HCT116 (cell line): ENCODE results near the gene DRD4. TPM values are rescaled to one million over a fixed set of nuclear protein-coding genes. Genes with fewer than 3 reads are reported as not detected.

Source experiments
- ATAC-seq: fragments of 200-7000 bp; cut with Tn5 transposase; 2 replicates; pipeline ENCODE4 v1.9.1; 2020; ENCODE audit warnings: mild to moderate bottlenecking, moderate library complexity
- BruUV-seq: library from RNA; stranded (reverse); fragments of 400-500 nt; replicated peaks from 2 replicates; lab custom pipeline; 2021; lab: Mats Ljungman, UMichigan
- CTCF ChIA-PET: fragments of 300-600 bp; sonication (Branson Sonifier 250); formaldehyde crosslinking; loops from one replicate; lab custom pipeline; 2021; ENCODE audit warnings: antibody characterized with exemption; lab: Charles Lee
- POLR2A ChIA-PET: fragments of 300-600, 350-600 bp; sonication (Branson Sonifier 250); formaldehyde crosslinking; loops from one replicate; lab custom pipeline; 2021; ENCODE audit warnings: antibody characterized with exemption; lab: Charles Lee
- RAD21 ChIA-PET, 2 experiments: fragments of 300-600 bp; sonication (Branson Sonifier 250); formaldehyde crosslinking; loops; one replicate each; lab custom pipeline; 2023; ENCODE audit warnings: low total read pairs in 2 of 2; ENCODE audit not compliant: uncharacterized antibody in 2 of 2, unreplicated experiment in 2 of 2, low non-redundant PET in 1 of 2; lab: Charles Lee
- DNase-seq: peaks from one replicate; pipeline ENCODE4 v3.0.0-alpha.2; 2010; ENCODE audit warnings: low read depth, low spot score
- H2AFZ ChIP-seq: fragments of 200-600 bp; shearing (Covaris generic), sonication (generic); 2 replicates; pipeline ENCODE4 v1.6.1; 2017; ENCODE audit warnings: low read depth, mixed run types, mixed read lengths, antibody characterized with exemption, low read length; ENCODE audit not compliant: poor library complexity, severe bottlenecking
- H3K27ac ChIP-seq: 2 replicates; pipeline ENCODE4 v1.5.1; 2012; ENCODE audit warnings: low read depth, low read length
- H3K27me3 ChIP-seq: fragments of 200-600 bp; sonication (generic); 2 replicates; pipeline ENCODE4 v1.6.1; 2016; ENCODE audit warnings: mixed run types, low read length, mixed read lengths; ENCODE audit not compliant: insufficient read depth
- H3K36me3 ChIP-seq, 2 experiments: fragments of 200-500 bp in 1 of 2; fragments of 200-600 bp in 1 of 2; sonication (Bioruptor generic) in 1 of 2; sonication (generic) in 1 of 2; 2 replicates each; pipeline versions ENCODE4 v1.5.1 to v1.6.1; 2014 to 2016; ENCODE audit warnings: low read length in 2 of 2, inconsistent platforms in 1 of 2, mixed read lengths in 1 of 2, mixed run types in 1 of 2; ENCODE audit not compliant: insufficient read depth in 2 of 2, control insufficient read depth in 1 of 2
- H3K4me1 ChIP-seq, 2 experiments: fragments of 200-600 bp in 1 of 2; sonication (generic) in 1 of 2; 2 replicates each; pipeline versions ENCODE4 v1.5.1 to v1.6.1; 2012 to 2017; ENCODE audit warnings: low read length in 2 of 2, inconsistent platforms in 1 of 2, mild to moderate bottlenecking in 1 of 2, mixed read lengths in 1 of 2, mixed run types in 1 of 2, moderate library complexity in 1 of 2; ENCODE audit not compliant: insufficient read depth in 2 of 2, control insufficient read depth in 1 of 2
- H3K4me2 ChIP-seq: fragments of 200-600 bp; sonication (generic); 2 replicates; pipeline ENCODE4 v1.6.1; 2017; ENCODE audit warnings: mixed run types, low read length, mixed read lengths
- H3K4me3 ChIP-seq, 2 experiments: fragments of 200-600 bp in 1 of 2; sonication (generic) in 1 of 2; replicated peaks in 1 of 2; 2 replicates each; pipeline ENCODE4 v1.5.1; 2011 to 2016; ENCODE audit warnings: low read length in 2 of 2, control low read depth in 1 of 2, low read depth in 1 of 2, mild to moderate bottlenecking in 1 of 2, mixed read lengths in 1 of 2, mixed run types in 1 of 2
- H3K79me2 ChIP-seq: fragments of 200-600 bp; sonication (generic); 2 replicates; pipeline ENCODE4 v1.6.1; 2017; ENCODE audit warnings: mild to moderate bottlenecking, mixed run types, low read length, moderate library complexity, mixed read lengths; ENCODE audit not compliant: insufficient read depth
- H3K9ac ChIP-seq: fragments of 200-600 bp; sonication (generic); 2 replicates; pipeline ENCODE4 v1.6.1; 2016; ENCODE audit warnings: low read length, mixed read lengths
- H3K9me2 ChIP-seq: fragments of 200-600 bp; sonication (generic), shearing (Covaris generic); 2 replicates; pipeline ENCODE4 v1.6.1; 2017; ENCODE audit warnings: mixed run types, mild to moderate bottlenecking, moderate library complexity; ENCODE audit not compliant: insufficient read depth
- H3K9me3 ChIP-seq, 2 experiments: fragments of 200-500 bp in 1 of 2; fragments of 200-600 bp in 1 of 2; sonication (Bioruptor generic) in 1 of 2; sonication (generic) in 1 of 2; 2 replicates each; pipeline ENCODE4 v1.6.1; 2014 to 2017; ENCODE audit warnings: low read length in 2 of 2, mixed read lengths in 2 of 2, inconsistent platforms in 1 of 2, low read depth in 1 of 2, mild to moderate bottlenecking in 1 of 2, mixed run types in 1 of 2, moderate library complexity in 1 of 2; ENCODE audit not compliant: control insufficient read depth in 1 of 2, insufficient read depth in 1 of 2
- H4K20me1 ChIP-seq: fragments of 200-600 bp; sonication (generic), shearing (Covaris generic); 2 replicates; pipeline ENCODE4 v1.6.1; 2017; ENCODE audit warnings: mixed run types, mild to moderate bottlenecking, moderate library complexity; ENCODE audit not compliant: insufficient read depth
- CBX3 ChIP-seq: IDR thresholded peaks from 2 replicates; pipeline ENCODE4 v1.6.1; 2012; ENCODE audit warnings: low read depth
- CEBPB ChIP-seq: IDR thresholded peaks from 2 replicates; pipeline ENCODE4 v1.6.1; 2012; ENCODE audit warnings: low read depth
- CTCF ChIP-seq, 3 experiments: fragments of 200-600 bp in 1 of 3; sonication (generic) in 1 of 3; IDR thresholded peaks in 2 of 3; conservative IDR thresholded peaks in 1 of 3; 2 replicates each; pipeline ENCODE4 v1.5.1; 2012 to 2017; ENCODE audit warnings: low read depth in 2 of 3, low read length in 2 of 3, antibody characterized with exemption in 1 of 3, borderline replicate concordance in 1 of 3, control low read depth in 1 of 3, mild to moderate bottlenecking in 1 of 3, mixed read lengths in 1 of 3, mixed run types in 1 of 3, moderate library complexity in 1 of 3; ENCODE audit not compliant: insufficient read depth in 1 of 3
- EGR1 ChIP-seq: IDR thresholded peaks from 2 replicates; pipeline ENCODE4 v1.6.1; 2012; ENCODE audit warnings: low read depth
- ELF1 ChIP-seq: IDR thresholded peaks from 2 replicates; pipeline ENCODE4 v1.6.1; 2012; ENCODE audit warnings: low read depth, borderline replicate concordance
- EZH2 ChIP-seq: fragments of 200-600 bp; sonication (generic); IDR thresholded peaks from 2 replicates; pipeline ENCODE4 v1.6.1; 2017; ENCODE audit warnings: antibody characterized with exemption, mixed run types
- EZH2phosphoT487 ChIP-seq: fragments of 200-600 bp; IDR thresholded peaks from 2 replicates; pipeline ENCODE4 v1.6.1; 2018; ENCODE audit warnings: antibody characterized with exemption, borderline replicate concordance
- JUND ChIP-seq: IDR thresholded peaks from 2 replicates; pipeline ENCODE4 v1.6.1; 2012
- MAX ChIP-seq: IDR thresholded peaks from 2 replicates; pipeline ENCODE4 v1.6.1; 2012
- POLR2A ChIP-seq: IDR thresholded peaks from 2 replicates; pipeline ENCODE4 v1.7.0; 2011; ENCODE audit warnings: borderline replicate concordance; ENCODE audit not compliant: insufficient read depth, insufficient read length; ENCODE audit errors: extremely low read depth
- POLR2AphosphoS5 ChIP-seq: IDR thresholded peaks from 2 replicates; pipeline ENCODE4 v1.6.1; 2011; ENCODE audit warnings: mild to moderate bottlenecking, low read depth, low read length, moderate library complexity
- REST ChIP-seq: IDR thresholded peaks from 2 replicates; pipeline ENCODE4 v1.6.1; 2012; ENCODE audit warnings: low read depth
- SIN3A ChIP-seq: IDR thresholded peaks from 2 replicates; pipeline ENCODE4 v1.6.1; 2012; ENCODE audit warnings: low read depth
- SP1 ChIP-seq: IDR thresholded peaks from 2 replicates; pipeline ENCODE4 v1.6.1; 2012; ENCODE audit warnings: low read depth
- SRF ChIP-seq: IDR thresholded peaks from 2 replicates; pipeline ENCODE4 v1.6.1; 2012; ENCODE audit warnings: low read depth
- YY1 ChIP-seq: IDR thresholded peaks from 2 replicates; pipeline ENCODE4 v1.6.1; 2011; ENCODE audit warnings: low read length, low read depth, moderate library complexity, mild to moderate bottlenecking; ENCODE audit not compliant: insufficient replicate concordance; ENCODE audit errors: extremely low read depth
- ZBTB33 ChIP-seq: IDR thresholded peaks from 2 replicates; pipeline ENCODE4 v1.6.1; 2011; ENCODE audit warnings: mild to moderate bottlenecking, low read length, moderate library complexity; ENCODE audit not compliant: insufficient replicate concordance; ENCODE audit errors: extremely low read depth
- ZFX ChIP-seq: fragments of 450-650 bp; IDR thresholded peaks from 2 replicates; pipeline ENCODE4 v1.6.1; 2017
- ZNF274 ChIP-seq: fragments of 200-500 bp; sonication (Bioruptor generic); IDR thresholded peaks from 2 replicates; pipeline ENCODE4 v1.6.1; 2014; ENCODE audit warnings: mild to moderate bottlenecking, low read depth, low read length, inconsistent platforms
- intact Hi-C: fragments of 100-400 bp; cut with micrococcal nuclease; formaldehyde crosslinking; loops from 2 replicates; pipeline ENCODE4 v1.10.0; 2022
- total RNA-seq: library from RNA; stranded (reverse); gene quantifications from one replicate; pipeline ENCODE4 v1.2.1, GENCODE V29; 2021; ENCODE audit not compliant: unreplicated experiment

The DRD4 gene
- total RNA-seq, 1 experiment from 2014 or later: 2.4 TPM

GRCh38 chr11:615504-616319 is 21.4 kb upstream of the DRD4 start, which contains the start of gene IRF7:
TSS of gene IRF7 (minus strand) at chr11:615950. CDS start at chr11:615364, 586 bp downstream.
- H3K27me3 ChIP-seq: no peaks in the 10 kb centered on the region
- H3K9ac ChIP-seq: peak within 1 kb of the TSS; percentile 74
- no peaks in the 10 kb centered on the region for H3K9me2 ChIP-seq
- peaks cover 8 to 42% of the 10 kb centered on the region in 2 experiments for H3K4me1 ChIP-seq
- POLR2A ChIA-PET: interaction anchor here (1.7 kb wide), 1 partner anchor 40 kb away, joined by 4 read pairs; the partner anchor contains the start of gene PHRF1
- ATAC-seq (peak; percentile 86), DNase-seq (peak; percentile 73)
- H3K4me3 ChIP-seq: peak within 1 kb of the TSS; percentile 62 to 68
- CTCF ChIA-PET: no interaction called here
- RAD21 ChIA-PET: no interaction called here
- no peaks in the 10 kb centered on the region for H3K9me3 ChIP-seq
- peak within 1 kb of the TSS; percentile 69 for H3K27ac ChIP-seq
- peak within 1 kb of the TSS; percentile 95 for H3K4me2 ChIP-seq
- peaks cover 13% of the 10 kb centered on the region; the same call in 1 of the 2 replicates for H4K20me1 ChIP-seq
- intact Hi-C loops: no loop called here
- peaks cover 10 to 20% of the 10 kb centered on the region in 2 experiments; a peak in 3 of 4 replicates for H3K36me3 ChIP-seq
- H2AFZ ChIP-seq: no peak within 1 kb of the TSS
- BruUV-seq: TSS peak; percentile 76
- H3K79me2 ChIP-seq: peaks cover 27% of the 10 kb centered on the region; the same call in 1 of the 2 replicates
- TF ChIP-seq SRF: no peak
- TF ChIP-seq JUND: no peak
- TF ChIP-seq SP1: no peak
- TF ChIP-seq ZBTB33: peak; percentile 16
- peak; percentile 54 for TF ChIP-seq POLR2A
- no peak for TF ChIP-seq ZNF274
- TF ChIP-seq MAX: peak; percentile 48; the same call in 1 of the 2 replicates
- TF ChIP-seq ZFX: peak; percentile 32; the same call in 1 of the 2 replicates
- TF ChIP-seq CEBPB: no peak
- TF ChIP-seq EZH2phosphoT487: no peak
- peak; percentile 91 for TF ChIP-seq POLR2AphosphoS5
- TF ChIP-seq EZH2: no peak
- no peak for TF ChIP-seq CTCF (IDR thresholded peaks at IDR 0.05 in 2 of 3, conservative IDR thresholded peaks at IDR 0.05 in 1 of 3; ENCODE audit: borderline replicate concordance in 1 of 3, insufficient read depth in 1 of 3, low read depth in 2 of 3, low read length in 2 of 3)
- no peak for TF ChIP-seq REST
- TF ChIP-seq ELF1: no peak
- peak; percentile 6 for TF ChIP-seq YY1
- TF ChIP-seq EGR1: no peak; the same call in 1 of the 2 replicates
- no peak; the same call in 1 of the 2 replicates for TF ChIP-seq SIN3A
- TF ChIP-seq CBX3: no peak
